ENCODE data around the gene APRT. TPM values are rescaled to one million over a fixed set of nuclear protein-coding genes. Genes with fewer than 3 reads are reported as not detected.
A peak's percentile ranks its signal among the peaks of the same experiment; 100 is the strongest.
"Not testable (repeated sequence)": the region's sequence is repeated elsewhere in the genome, so short reads cannot be mapped to it uniquely, and the experiment has no call there.

Gene APRT
- polyA plus RNA-seq, 3 donors, result 67.9 to 78.8 (median 68.8) TPM

DNA sequence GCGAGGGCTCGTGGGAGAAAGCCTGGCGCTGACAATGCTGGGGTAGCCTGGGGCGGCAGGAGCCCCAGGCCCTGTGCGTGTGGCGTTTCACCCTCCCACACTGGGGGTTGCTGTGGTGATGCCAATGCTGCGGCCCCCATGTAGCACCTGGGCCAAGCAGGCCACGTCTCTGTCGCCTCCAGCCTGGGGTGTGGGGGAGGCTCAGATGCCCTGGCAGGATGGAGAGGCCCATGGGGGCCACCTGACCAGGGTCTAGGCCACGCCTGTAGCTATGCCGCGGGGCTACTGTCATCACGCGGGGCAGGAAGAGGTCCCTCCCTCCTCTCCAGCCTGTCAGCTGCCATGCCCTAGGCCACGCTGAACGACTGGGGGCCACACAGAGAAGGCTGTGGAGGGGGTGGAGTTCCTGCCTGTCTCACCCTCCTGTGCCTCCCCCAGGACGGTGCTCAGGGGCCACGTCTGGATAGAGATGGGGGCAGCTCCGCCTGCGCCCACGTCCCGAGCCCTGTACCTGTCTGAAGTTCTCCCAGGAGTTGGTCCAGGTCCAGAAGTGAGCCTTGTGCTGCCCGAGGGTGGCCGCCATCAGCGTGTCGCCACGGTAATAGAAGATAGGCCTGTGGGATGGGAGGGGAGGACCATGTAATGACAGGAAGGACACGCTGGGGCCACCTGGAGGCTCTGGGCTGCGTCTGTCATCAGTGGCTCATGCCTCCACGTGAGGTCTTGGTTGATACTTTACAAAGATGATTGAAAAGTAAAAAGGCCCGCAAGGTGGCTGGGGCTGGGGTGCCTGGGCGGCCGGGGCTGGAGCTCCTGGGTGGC, 12.7 kb upstream of the APRT start:
- DNase-seq (ENCODE audit: low read depth in 3 of 3, low spot score in 2 of 3), result no peak

GRCh38 chr16:88823646-88824045, 11.9 kb upstream of the APRT start:
- not testable (repeated sequence) for DNase-seq (ENCODE audit: low read depth in 3 of 3, low spot score in 2 of 3)

GRCh38 chr16:88822281-88823040, 10.7 kb upstream of the APRT start:
- DNase-seq (ENCODE audit: low read depth in 3 of 3, low spot score in 2 of 3), result no peak

DNA sequence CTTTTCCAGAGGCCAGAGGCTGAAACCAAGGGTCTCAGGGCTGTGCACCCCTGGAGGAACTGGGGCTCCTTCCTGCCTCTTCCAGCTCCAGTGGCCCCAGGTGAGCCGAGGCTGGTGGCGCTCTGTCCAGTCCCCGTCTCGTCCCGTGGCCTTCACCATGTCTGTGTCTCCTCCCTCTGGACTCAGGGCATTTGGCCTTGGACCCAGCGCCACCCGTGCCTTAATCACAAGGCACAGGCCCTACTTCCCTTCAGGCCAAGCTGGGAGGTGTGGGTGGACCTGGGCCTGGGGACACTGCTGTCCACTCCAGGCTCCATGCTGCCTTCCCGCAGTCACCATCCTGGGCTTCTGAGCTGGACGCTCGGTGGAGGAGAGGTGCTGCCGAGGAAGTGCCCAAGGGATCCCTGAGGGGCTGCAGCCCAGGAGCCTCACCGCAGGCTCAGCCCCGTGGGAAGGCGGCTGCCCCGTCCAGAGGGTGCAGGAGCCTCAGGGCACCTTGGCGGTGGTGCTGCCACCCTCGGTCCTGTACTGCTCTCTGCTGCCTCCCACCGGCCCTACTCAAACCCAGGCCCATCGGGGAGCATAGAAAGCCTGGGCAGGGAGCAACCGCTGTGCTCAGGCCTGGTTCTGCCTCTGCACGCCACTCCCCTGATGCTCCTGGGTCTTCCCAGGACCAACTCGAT, 9.6 kb upstream of the APRT start:
- DNase-seq (ENCODE audit: low read depth in 3 of 3, low spot score in 2 of 3), result no peak

DNA sequence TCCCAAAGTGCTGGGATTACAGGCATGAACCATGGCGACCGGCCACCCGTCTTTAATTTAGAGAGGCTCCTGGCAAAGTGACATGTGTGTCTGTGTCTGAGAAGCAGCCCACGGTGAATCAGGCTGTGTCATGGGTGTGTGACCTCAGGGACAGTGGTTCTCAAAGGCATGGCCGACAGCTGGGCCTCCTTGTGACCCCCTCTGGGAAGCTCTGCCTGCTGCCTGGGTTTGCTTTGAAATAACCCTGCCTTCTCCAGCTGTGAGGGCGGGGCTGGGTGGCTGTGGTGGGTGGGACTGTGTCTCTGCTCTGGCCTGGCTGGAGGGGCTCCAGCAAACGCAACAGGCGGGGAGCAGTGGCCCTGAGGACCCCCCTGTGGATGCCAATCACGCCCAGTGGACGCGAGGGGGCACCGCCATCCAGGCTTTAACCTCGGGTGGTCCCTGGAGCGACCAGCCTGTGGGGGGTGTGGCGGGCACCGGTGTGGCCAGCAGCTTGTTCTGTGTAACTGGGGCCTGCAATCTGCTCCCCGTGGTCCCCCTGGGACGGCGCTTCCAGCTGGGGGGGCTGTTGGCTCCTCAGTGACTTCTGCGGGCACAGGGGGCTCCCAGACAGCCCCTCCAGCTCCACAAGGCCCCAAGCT, 8.8 kb upstream of the APRT start:
- DNase-seq (ENCODE audit: low read depth in 3 of 3, low spot score in 2 of 3), result no peak

- no peak for DNase-seq (ENCODE audit: low read depth in 3 of 3, low spot score in 2 of 3)
Observed at GRCh38 chr16:88819126-88819525, 7.4 kb upstream of the APRT start.

- DNase-seq (ENCODE audit: low read depth in 3 of 3, low spot score in 2 of 3), result no peak
Observed at GRCh38 chr16:88818575-88818874, 6.8 kb upstream of the APRT start.

DNA sequence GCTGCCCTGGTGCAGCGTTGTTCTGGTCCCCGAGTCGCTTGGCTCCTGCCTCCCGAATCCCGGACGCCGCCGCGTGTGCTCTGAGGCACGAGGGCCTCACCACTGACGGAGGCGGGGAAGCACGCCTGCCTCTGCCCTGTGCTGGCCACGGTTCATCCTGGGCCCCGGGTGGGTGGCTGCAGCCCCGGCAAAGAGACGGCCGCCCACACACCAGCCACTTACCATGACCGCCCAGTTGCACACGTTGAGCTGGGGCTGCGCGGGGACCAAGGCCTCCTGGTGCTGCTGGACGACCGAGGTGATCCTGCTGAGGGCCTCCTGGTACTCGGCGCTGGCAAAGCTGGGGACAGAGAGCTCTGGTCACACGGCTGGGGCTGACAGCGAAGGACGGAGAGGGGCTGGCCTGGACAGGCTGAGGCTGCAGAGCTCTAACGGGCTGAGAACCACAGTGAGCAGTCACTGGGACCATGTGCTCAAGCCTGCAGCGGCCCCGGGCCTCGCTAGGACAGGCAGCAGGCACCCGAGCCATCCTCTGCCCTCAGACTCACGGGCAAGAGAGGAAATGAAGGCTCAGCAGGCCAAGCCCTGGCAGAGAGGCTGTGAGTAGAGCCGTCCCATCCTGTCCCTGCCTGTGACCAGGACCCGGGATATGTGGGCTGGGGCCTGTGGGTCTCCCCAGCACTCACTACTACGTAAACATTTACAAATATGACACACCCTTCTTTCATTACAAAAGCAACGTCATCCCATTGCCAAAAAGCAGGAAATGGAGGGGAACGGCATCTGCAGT, 6.3 kb upstream of the APRT start:
- no peak for DNase-seq (ENCODE audit: low read depth in 3 of 3, low spot score in 2 of 3)

- no peak for DNase-seq (ENCODE audit: low read depth in 3 of 3, low spot score in 2 of 3)
Observed at GRCh38 chr16:88816736-88817535, 5.2 kb upstream of the APRT start.

DNA sequence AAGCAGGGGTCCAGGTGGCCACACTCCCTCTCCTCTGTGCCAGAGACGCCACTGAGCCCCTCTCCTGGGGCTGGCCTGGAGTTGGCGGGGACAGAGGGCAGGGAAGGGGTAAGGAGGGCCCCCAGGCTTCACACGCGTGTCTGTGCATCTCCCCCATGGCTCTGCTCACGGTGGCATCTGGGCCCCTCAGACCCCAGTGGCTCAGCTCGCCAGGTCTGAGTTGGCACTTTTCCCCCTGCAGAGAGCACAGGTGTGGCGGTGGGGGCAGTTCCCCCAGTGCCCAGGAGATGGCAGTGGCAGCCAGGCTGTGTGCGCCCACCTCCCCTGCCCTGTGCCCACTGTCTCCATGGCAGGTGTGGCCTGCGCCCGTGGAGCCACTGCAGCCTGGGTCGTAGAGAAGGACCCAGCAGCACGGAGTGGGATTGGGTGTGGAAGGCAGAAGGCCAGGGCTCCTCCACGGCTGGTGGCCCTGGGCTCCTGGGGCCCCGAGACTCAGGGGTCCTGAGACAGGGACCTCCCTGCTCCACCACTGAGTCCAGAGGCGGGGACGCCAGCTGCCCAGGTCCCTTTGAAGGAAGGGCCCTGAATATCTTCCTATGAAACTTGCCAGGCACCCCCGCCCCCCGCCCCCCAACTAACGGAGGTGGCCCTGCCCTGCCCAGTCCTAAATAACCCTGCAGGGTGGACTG, 4.3 kb upstream of the APRT start:
- no peak for DNase-seq (ENCODE audit: low read depth in 3 of 3, low spot score in 2 of 3)

- DNase-seq (ENCODE audit: low read depth in 3 of 3, low spot score in 2 of 3), result no peak
Observed at GRCh38 chr16:88815227-88815626, 3.5 kb upstream of the APRT start.

GRCh38 chr16:88814144-88814502, 2.4 kb upstream of the APRT start:
- DNase-seq (ENCODE audit: low read depth in 3 of 3, low spot score in 2 of 3), result no peak

- no peak for DNase-seq (ENCODE audit: low read depth in 3 of 3, low spot score in 2 of 3)
Observed at GRCh38 chr16:88813269-88814143, 1.8 kb upstream of the APRT start.

- no peak for DNase-seq (ENCODE audit: low read depth in 3 of 3, low spot score in 2 of 3)
Observed at GRCh38 chr16:88812513-88813268, 963 bp upstream of the APRT start.

DNA sequence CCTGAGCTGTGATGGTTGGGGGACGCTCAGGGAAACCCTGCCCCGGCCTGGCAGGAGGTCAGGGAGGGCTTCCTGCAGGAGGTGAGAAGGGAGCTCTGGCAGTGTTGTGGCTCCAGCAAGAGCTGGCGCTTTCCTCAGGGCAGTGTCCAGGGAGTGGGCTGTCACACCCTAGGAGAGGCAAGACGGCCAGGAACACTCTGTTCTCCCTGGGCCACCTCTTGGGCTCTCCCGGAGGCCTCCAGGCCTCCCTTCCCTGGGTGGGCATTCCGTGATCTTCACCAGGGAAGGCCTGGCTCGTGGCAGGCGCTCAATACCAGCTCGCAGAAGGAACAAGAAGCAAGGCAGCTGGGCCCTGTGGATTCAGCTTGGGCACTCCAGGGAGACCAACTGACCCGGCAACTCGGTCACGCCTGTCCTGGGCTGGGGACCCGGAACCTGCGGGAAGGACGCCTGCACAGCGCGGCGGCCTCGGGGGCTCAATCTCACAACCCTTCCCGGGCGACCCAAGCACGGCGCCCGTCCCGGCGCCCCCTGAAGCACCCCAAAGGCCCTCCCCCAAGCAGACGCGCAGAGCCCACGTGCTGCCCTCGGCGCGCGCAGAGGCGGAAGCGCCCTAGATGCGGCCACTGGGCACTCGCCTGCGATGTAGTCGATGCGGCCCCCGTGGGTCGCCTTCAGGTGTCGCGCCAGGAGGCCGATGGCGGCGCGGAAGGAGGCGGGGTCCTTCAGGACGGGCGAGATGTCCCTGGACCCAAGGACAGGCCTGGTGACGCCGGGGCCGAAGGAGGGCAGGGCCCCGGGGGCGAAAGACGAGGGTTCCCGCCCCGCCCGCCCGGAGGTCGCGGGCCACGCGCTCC, 588 bp downstream of the APRT start:
- peak in 2 of 3 donors; percentile 47 to 54 for DNase-seq (ENCODE audit: low read depth in 3 of 3, low spot score in 2 of 3)

- DNase-seq (ENCODE audit: low read depth in 3 of 3, low spot score in 2 of 3), result no peak
Observed at GRCh38 chr16:88810166-88810911, 1.4 kb downstream of the APRT start.
